SHP77 treated with DMSO at 0.1 percent for 48 hours (cell line): ENCODE data around the gene PTGES2.
"Not testable (repeated sequence)": the region's sequence is repeated elsewhere in the genome, so short reads cannot be mapped to it uniquely, and the experiment has no call there.

Experiments used
- DNase-seq: peaks from one replicate; lab custom pipeline; 2025; lab: John Stamatoyannopoulos, UW

Gene PTGES2

DNA sequence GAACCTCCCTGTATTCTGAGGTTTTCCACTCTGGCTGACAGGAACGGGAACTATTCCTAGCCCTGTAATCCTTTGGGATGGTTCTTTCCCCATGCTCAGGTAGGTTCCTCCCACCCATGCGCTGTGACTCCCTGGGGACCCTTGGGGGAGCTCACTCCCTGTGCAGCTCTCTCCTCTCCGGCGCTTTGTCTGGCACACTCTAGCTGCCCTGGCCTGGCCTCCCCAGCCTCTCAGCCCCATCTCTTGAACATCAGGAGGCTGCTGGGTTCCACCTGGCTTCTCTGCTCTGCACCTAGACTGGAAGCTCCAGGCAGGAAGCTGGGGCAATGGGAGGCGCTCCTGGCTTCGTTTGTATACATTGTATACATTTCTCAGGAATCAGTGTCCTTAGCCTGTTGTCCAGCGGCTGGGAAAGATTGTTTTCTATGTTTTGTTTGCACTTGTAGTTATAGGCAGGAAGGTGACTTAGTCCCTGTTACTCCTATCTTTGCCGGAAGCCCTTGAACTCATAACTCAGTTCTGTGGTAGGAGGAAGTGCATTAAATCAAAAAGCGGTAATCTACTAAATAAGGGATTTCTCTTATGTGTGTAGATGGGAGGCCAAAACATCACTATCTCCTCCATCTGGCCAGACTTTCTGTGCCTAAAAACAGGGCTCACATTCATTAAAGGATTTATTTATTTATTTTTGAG is 39.1 kb downstream of the PTGES2 start:
- DNase-seq = no peak

- no peak for DNase-seq
These were observed 40.3 kb downstream of the PTGES2 start for GRCh38 chr9:128087262-128087661.

DNA sequence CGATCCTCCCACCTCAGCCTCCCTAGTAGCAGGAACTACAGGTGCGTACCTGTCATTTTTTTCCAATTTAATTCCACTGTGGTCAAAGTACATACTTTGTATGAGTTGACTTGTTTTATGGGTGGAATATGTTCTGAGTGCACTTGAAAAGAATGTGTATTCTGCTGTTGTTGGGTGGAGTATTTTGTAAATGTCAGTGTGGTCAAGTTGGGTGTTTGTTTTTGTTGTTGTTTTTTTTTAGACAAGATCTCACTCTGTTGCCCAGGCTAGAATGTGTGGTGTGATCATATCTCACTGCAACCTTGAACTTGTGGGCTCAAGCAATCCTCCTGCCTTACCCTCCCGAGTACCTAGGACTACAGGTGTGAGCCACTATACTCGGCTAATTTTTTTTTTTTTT is 41.6 kb downstream of the PTGES2 start:
- DNase-seq = no peak

- no peak for DNase-seq
These were observed 42.8 kb downstream of the PTGES2 start for GRCh38 chr9:128084746-128085145.

- DNase-seq = peak; percentile 24
These were observed 45.4 kb downstream of the PTGES2 start for GRCh38 chr9:128082151-128082550.

DNA sequence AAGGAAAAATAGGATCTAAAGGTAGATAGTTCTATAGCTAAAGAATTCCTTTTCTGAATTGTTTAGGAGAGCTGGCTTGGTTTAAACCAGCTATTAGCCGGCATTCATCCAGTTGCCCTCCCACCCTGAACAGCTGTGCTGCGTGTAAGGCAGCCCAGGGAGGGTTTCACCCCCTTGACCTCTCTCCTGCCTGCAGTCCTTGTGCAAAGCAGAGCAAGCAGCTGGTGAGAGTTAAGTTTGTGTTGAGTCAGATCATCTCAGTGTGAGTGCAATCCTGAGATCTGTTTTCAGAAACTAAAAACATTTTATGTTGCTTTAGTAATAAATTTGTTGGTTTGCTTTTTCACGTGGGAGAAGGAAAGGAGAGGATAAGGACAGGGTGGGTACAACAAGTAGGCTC is 46.5 kb downstream of the PTGES2 start:
- DNase-seq = no peak

DNA sequence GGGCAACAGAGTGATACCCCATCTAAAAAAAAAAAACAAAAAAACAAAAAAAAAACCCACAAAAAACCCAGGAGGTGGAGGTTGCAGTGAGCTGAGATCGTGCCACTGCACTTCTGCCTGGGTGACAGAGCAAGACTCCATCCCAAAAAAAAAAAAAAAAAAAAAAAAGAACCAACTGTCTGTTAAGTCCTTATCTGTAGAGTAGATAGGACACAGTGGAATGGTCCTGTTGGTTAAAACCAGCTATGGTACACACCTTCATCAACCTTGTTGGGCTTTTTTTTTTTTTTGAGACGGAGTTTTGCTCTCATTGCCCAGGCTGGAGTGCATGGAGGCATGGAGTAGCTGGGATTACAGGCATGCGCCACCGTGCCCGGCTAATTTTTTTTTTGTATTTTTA is 47.3 kb downstream of the PTGES2 start:
- no peak for DNase-seq

- no peak for DNase-seq
These were observed 48.8 kb downstream of the PTGES2 start for GRCh38 chr9:128078504-128079434.

DNA sequence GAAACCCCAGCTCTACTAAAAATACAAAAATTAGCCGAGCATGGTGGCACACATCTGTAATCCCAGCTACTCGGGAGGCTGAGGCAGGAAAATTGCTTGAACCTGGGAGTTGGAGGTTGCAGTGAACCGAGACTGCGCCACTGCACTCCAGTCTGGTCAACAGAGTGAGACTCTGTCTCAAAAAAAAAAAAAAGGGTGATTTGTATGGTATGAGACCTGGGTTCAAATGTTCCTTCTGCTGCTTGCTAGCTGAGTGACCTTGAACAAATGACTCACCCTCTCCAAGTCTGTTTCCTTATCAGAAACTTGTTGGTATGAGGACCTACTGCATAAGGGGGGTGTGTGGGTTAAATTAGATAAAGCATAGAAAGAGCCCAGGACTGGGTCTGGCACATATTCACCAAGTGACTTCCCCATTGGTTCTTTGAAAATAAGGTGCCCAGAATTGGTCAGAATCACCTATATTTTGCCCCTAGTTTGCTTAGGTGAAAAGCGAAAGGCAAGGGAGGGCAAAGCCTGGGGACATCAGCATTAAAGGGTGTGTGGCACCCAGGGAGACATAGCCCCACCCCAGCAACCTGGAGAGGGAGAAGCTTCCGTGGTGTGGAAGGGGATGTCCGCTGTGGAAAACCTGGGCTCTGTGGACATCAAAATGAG is 49.6 kb downstream of the PTGES2 start:
- DNase-seq = no peak

DNA sequence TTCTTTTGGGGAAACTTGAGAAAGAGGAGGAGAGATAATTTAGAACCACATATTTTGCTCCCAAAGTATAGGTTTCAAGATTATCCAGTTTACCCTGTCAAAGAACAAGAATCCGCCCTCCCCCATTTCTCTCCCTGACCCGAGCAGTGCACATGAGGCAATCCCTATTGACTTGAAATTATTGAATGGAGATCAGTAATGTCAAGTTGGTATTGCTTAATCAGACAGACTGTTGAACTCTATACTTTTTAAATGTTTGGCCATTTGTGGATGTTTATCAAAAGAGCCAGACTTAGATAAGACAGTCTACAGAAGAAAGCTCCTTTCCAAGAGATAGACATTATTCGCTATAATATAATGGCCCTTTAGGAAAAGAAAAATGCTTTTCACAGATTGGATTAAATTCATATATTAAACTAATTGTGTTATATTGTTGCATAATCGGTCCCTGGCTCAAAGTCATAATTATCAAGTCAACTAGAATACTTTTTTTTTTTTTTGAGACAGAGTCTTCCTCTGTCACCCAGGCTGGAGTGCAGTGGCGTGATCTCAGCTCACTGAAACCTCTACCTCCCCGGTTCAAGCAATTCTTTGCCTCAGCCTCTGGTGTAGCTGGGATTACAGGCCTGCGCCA is 54.2 kb downstream of the PTGES2 start:
- DNase-seq = no peak

- peak; percentile 39 for DNase-seq
These were observed 55.1 kb downstream of the PTGES2 start for GRCh38 chr9:128072144-128073021.

GRCh38 chr9:128071475-128071874 is 56.1 kb downstream of the PTGES2 start:
- DNase-seq = not testable (repeated sequence)

DNA sequence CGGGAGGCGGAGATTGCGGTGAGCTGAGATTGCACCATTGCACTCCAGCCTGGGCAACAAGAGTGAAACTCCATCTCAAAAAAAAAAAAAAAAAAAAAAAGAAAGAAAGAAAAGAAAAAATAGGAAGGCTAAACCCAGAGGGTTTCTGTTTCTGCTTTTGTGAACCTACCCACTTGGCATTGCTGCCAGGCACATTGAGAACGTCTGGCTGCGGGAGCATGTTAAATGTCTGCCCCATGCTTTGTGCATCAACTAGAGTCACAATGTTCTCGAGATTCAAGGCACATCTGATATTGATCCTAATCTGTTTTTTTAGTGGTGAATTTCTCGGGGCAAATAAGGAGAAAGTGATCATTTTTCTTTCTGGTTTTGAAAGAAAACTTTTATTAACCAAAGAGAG is 56.7 kb downstream of the PTGES2 start:
- no peak for DNase-seq
